Peyer's patch (tissue), 4 donors: ENCODE results near the gene GSTT4. TPM values are rescaled to one million over a fixed set of nuclear protein-coding genes. Genes with fewer than 3 reads are reported as not detected.

ENCODE experiments used
- DNase-seq, 3 donors: peaks; one replicate each; pipeline ENCODE4 v3.0.0-alpha.2; 2017 to 2019
- H3K27ac ChIP-seq, 4 donors: fragments of 200-600 bp; sonication (generic); one replicate each; pipeline ENCODE4 v1.5.1; 2016 to 2019
- H3K27me3 ChIP-seq, 2 donors: fragments of 200-600 bp; sonication (generic); one replicate each; pipeline ENCODE4 v1.5.1; 2019
- H3K36me3 ChIP-seq, 3 donors: fragments of 200-600 bp; sonication (generic); one replicate each; pipeline ENCODE4 v1.5.1; 2016 to 2019
- H3K4me1 ChIP-seq, 4 donors: fragments of 200-600 bp; sonication (generic); one replicate each; pipeline ENCODE4 v1.5.1; 2016 to 2019
- H3K4me3 ChIP-seq, 4 donors: fragments of 200-600 bp; sonication (generic); 1 replicate in 3 of 4; 2 replicates in 1 of 4; pipeline ENCODE4 v1.5.1; 2016 to 2019; ENCODE audit warnings: mild to moderate bottlenecking in 1 of 4
- H3K9me3 ChIP-seq, 4 donors: fragments of 200-600 bp; sonication (generic); one replicate each; pipeline ENCODE4 v1.5.1; 2016 to 2019; ENCODE audit warnings: mild to moderate bottlenecking in 1 of 4
- CTCF ChIP-seq, 6 experiments: fragments of 450-650 bp in 4 of 6; fragments of 200-600 bp in 2 of 6; sonication (generic) in 1 of 6; IDR thresholded peaks; one replicate each; pipeline ENCODE4 v1.5.1; 2017 to 2019; ENCODE audit warnings: antibody characterized with exemption in 6 of 6, mild to moderate bottlenecking in 3 of 6, moderate library complexity in 1 of 6
- POLR2A ChIP-seq, 2 donors: fragments of 450-650 bp; IDR thresholded peaks; one replicate each; pipeline ENCODE4 v1.5.1; 2017; ENCODE audit warnings: antibody characterized with exemption in 2 of 2, mild to moderate bottlenecking in 2 of 2, moderate library complexity in 2 of 2
- total RNA-seq, 4 donors: library from RNA; depleted of rRNA; stranded (reverse); fragments of >200 nt; gene quantifications; one replicate each; pipeline ENCODE4 v1.1.0, GENCODE V29; 2016

The GSTT4 gene
- total RNA-seq, 4 donors from 2014 or later, result not detected

GRCh38 chr22:24039046-24039445, 33.8 kb upstream of the GSTT4 start:
- TF ChIP-seq CTCF (IDR thresholded peaks at IDR 0.05) (no peak), POLR2A (IDR thresholded peaks at IDR 0.05) (no peak)
- Histone ChIP-seq H3K27ac (no peak overlapping the region), H3K4me1 (no peaks in the 10 kb centered on the region), H3K36me3 (peaks cover 0 to 65% (median 0%) of the 10 kb centered on the region in 3 donors), H3K4me3 (no peak overlapping the region), H3K9me3 (no peaks in the 10 kb centered on the region), H3K27me3 (no peaks in the 10 kb centered on the region)
- DNase-seq, result no peak

GRCh38 chr22:24037851-24038765, 32.9 kb upstream of the GSTT4 start:
- Histone ChIP-seq H3K27me3 (no peaks in the 10 kb centered on the region), H3K4me1 (no peaks in the 10 kb centered on the region), H3K27ac (no peak overlapping the region), H3K9me3 (no peaks in the 10 kb centered on the region), H3K36me3 (peaks cover 0 to 61% (median 0%) of the 10 kb centered on the region in 3 donors), H3K4me3 (no peak overlapping the region)
- no peak for DNase-seq
- TF ChIP-seq POLR2A (IDR thresholded peaks at IDR 0.05) (no peak), CTCF (IDR thresholded peaks at IDR 0.05) (no peak)

- DNase-seq, result no peak
- no peaks in the 10 kb centered on the region for H3K9me3 ChIP-seq
- no peak overlapping the region for H3K27ac ChIP-seq
- H3K36me3 ChIP-seq, result peaks cover 0 to 49% (median 0%) of the 10 kb centered on the region in 3 donors
- TF ChIP-seq POLR2A (IDR thresholded peaks at IDR 0.05) (no peak), CTCF (IDR thresholded peaks at IDR 0.05) (no peak)
- H3K4me1 ChIP-seq, result no peaks in the 10 kb centered on the region
- no peak overlapping the region for H3K4me3 ChIP-seq
- H3K27me3 ChIP-seq, result no peaks in the 10 kb centered on the region
Measured at GRCh38 chr22:24035296-24035695, 30.0 kb upstream of the GSTT4 start.

- Histone ChIP-seq H3K9me3 (no peaks in the 10 kb centered on the region), H3K4me1 (no peaks in the 10 kb centered on the region), H3K36me3 (peaks cover 0 to 33% (median 0%) of the 10 kb centered on the region in 3 donors), H3K4me3 (no peak overlapping the region), H3K27ac (no peak overlapping the region), H3K27me3 (no peaks in the 10 kb centered on the region)
- no peak for DNase-seq
- no peak for TF ChIP-seq POLR2A (IDR thresholded peaks at IDR 0.05)
- no peak for TF ChIP-seq CTCF (IDR thresholded peaks at IDR 0.05)
Measured at GRCh38 chr22:24033731-24034130, 28.5 kb upstream of the GSTT4 start.

- Histone ChIP-seq H3K4me1 (no peaks in the 10 kb centered on the region), H3K4me3 (no peak overlapping the region)
Measured at GRCh38 chr22:24030186-24030702, 25.0 kb upstream of the GSTT4 start.

More at GRCh38 chr22:24030186-24030702, 25.0 kb upstream of the GSTT4 start:
- Histone ChIP-seq H3K9me3 (no peaks in the 10 kb centered on the region), H3K27ac (no peak overlapping the region), H3K27me3 (no peaks in the 10 kb centered on the region), H3K36me3 (peaks cover 0 to 13% (median 0%) of the 10 kb centered on the region in 3 donors)
- DNase-seq, result no peak
- TF ChIP-seq POLR2A (IDR thresholded peaks at IDR 0.05) (no peak), CTCF (IDR thresholded peaks at IDR 0.05) (no peak)
